GM21423 (cell line): Measurements from ENCODE around the gene FN3KRP.
A peak's percentile ranks its signal among the peaks of the same experiment; 100 is the strongest.

Source experiments
- ATAC-seq: cut with Tn5 transposase; IDR thresholded peaks from one replicate; pipeline ENCODE4 v1.9.1; 2021; ENCODE audit warnings: mild to moderate bottlenecking, moderate library complexity; ENCODE audit not compliant: unreplicated experiment

Gene FN3KRP

GRCh38 chr17:82686366-82687324 lies 29.9 kb upstream of the FN3KRP start:
- ATAC-seq, result no peak

GRCh38 chr17:82687375-82687861 lies 29.1 kb upstream of the FN3KRP start:
- ATAC-seq, result no peak

- no peak for ATAC-seq
Observed at GRCh38 chr17:82687871-82688270, 28.6 kb upstream of the FN3KRP start.

- no peak for ATAC-seq
Observed at GRCh38 chr17:82689077-82689476, 27.4 kb upstream of the FN3KRP start.

- ATAC-seq, result no peak
Observed at GRCh38 chr17:82690786-82691489, 25.6 kb upstream of the FN3KRP start.

- ATAC-seq, result no peak
Observed at GRCh38 chr17:82691714-82692113, 24.8 kb upstream of the FN3KRP start.

- ATAC-seq, result no peak
Observed at GRCh38 chr17:82692268-82692667, 24.2 kb upstream of the FN3KRP start.

GRCh38 chr17:82693168-82693867 lies 23.2 kb upstream of the FN3KRP start:
- no peak for ATAC-seq

- ATAC-seq, result no peak
Observed at GRCh38 chr17:82694647-82695046, 21.9 kb upstream of the FN3KRP start.

GRCh38 chr17:82696259-82696658 lies 20.2 kb upstream of the FN3KRP start:
- no peak for ATAC-seq

- no peak for ATAC-seq
Observed at GRCh38 chr17:82696916-82697807, 19.3 kb upstream of the FN3KRP start.

- no peak for ATAC-seq
Observed at GRCh38 chr17:82697808-82698064, 18.8 kb upstream of the FN3KRP start.

GRCh38 chr17:82698065-82698973 lies 18.2 kb upstream of the FN3KRP start, which contains the start of gene RAB40B:
Gene RAB40B, minus strand, starts transcription at chr17:82698698. Its CDS starts 102 bp downstream, at chr17:82698596.
- ATAC-seq, result peak; percentile 96

GRCh38 chr17:82698974-82699442 lies 17.5 kb upstream of the FN3KRP start:
- ATAC-seq, result no peak

GRCh38 chr17:82699551-82699950 lies 17.0 kb upstream of the FN3KRP start:
- ATAC-seq, result no peak

- no peak for ATAC-seq
Observed at GRCh38 chr17:82702231-82702927, 14.1 kb upstream of the FN3KRP start.

- no peak for ATAC-seq
Observed at GRCh38 chr17:82703036-82703745, 13.3 kb upstream of the FN3KRP start.
